Pancreas (tissue), 10 donors: ENCODE results near the gene MYO9B. TPM values are rescaled to one million over a fixed set of nuclear protein-coding genes. Genes with fewer than 3 reads are reported as not detected.
"Not testable (repeated sequence)": the region's sequence is repeated elsewhere in the genome, so short reads cannot be mapped to it uniquely, and the experiment has no call there.

Experiments used
- ATAC-seq, 4 donors: fragments of 200-7000 bp; cut with Tn5 transposase; one replicate each; pipeline versions ENCODE4 v1.8.0 to v1.9.1; 2020; ENCODE audit warnings: mild to moderate bottlenecking in 4 of 4, moderate library complexity in 4 of 4
- DNase-seq, 6 donors: peaks; one replicate each; pipeline ENCODE4 v3.0.0-alpha.2; 2020
- FAIRE-seq: peaks from 2 replicates; lab custom pipeline; 2012; peaks lifted over from hg19 to GRCh38; lab: Jason Lieb, UNC
- H3K27ac ChIP-seq, 4 donors: fragments of 200-600 bp; sonication (generic); 1 replicate in 3 of 4; 2 replicates in 1 of 4; pipeline versions ENCODE4 v1.5.0 to v1.8.0; 2020
- H3K27me3 ChIP-seq, 4 donors: fragments of 200-600 bp; one replicate each; pipeline ENCODE4 v1.8.0; 2021
- H3K36me3 ChIP-seq, 3 donors: fragments of 200-600 bp; sonication (generic) in 1 of 3; one replicate each; pipeline versions ENCODE4 v1.5.0 to v1.8.0; 2020 to 2021
- H3K4me1 ChIP-seq, 3 donors: fragments of 200-600 bp; one replicate each; pipeline ENCODE4 v1.8.0; 2021
- H3K4me3 ChIP-seq, 4 donors: fragments of 200-600 bp; sonication (generic) in 2 of 4; one replicate each; pipeline versions ENCODE4 v1.5.0 to v1.8.0; 2020 to 2021
- H3K9me3 ChIP-seq, 4 donors: fragments of 200-600 bp; one replicate each; pipeline ENCODE4 v1.8.0; 2021
- WGBS, 2 donors: extraction: QIAGEN DNeasy Blood & Tissue Kit; methylation state at CpG; one replicate each; pipeline ENCODE4 v1.1.7; 2013; 5-methylcytosine and 5-hydroxymethylcytosine counted together
- intact Hi-C, 3 donors: fragments of 100-400 bp; cut with DNase I; formaldehyde crosslinking; loops; one replicate each; pipeline versions ENCODE4 v1.11.1 to v1.14.2; 2022
- polyA plus RNA-seq, 2 donors: library from polyadenylated mRNA; stranded (reverse); fragments of 200-250 nt; gene quantifications; one replicate each; pipeline ENCODE4 v1.2.3, GENCODE V29; 2013
- total RNA-seq, 6 donors: library from RNA; stranded (reverse); fragmentation: NEBNext Ultra II Directional in 4 of 6; extraction: Animal tissue kit (Norgen Biotek cat#: 25700) in 4 of 6; gene quantifications; one replicate each; pipeline versions ENCODE4 v1.2.1 to v1.2.4, GENCODE V29; 2021 to 2023
- TF ChIP-seq, protein P1 (sequence below), 4 donors: fragments of 200-600 bp; sonication (generic) in 3 of 4; IDR thresholded peaks; one replicate each; pipeline versions ENCODE4 v1.5.0 to v1.8.0; 2021; ENCODE audit warnings: antibody characterized with exemption in 4 of 4
- donor health status: healthy with polysubstance abuse.
- donor health status: DM: no; HTN: no; CAD: no; lungs with moderate emphysema.
- donor health status: DM: no; HTN: no; CAD: no.
- donor health status: control.
- donor health status: control.
- donor health status: Bipolar disorder and iron deficiency.
- donor health status: DM: yes; HTN: yes; CAD: no.
- donor health status: DM: no; HTN: no; CAD: no.
- donor health status: DM: no; HTN: no; CAD: no.
- donor health status: DM: yes; HTN: yes; CAD: no.

MYO9B gene
- total and polyA plus RNA-seq, 8 donors: 16.6 to 53.4 (median 23.4) TPM

DNA sequence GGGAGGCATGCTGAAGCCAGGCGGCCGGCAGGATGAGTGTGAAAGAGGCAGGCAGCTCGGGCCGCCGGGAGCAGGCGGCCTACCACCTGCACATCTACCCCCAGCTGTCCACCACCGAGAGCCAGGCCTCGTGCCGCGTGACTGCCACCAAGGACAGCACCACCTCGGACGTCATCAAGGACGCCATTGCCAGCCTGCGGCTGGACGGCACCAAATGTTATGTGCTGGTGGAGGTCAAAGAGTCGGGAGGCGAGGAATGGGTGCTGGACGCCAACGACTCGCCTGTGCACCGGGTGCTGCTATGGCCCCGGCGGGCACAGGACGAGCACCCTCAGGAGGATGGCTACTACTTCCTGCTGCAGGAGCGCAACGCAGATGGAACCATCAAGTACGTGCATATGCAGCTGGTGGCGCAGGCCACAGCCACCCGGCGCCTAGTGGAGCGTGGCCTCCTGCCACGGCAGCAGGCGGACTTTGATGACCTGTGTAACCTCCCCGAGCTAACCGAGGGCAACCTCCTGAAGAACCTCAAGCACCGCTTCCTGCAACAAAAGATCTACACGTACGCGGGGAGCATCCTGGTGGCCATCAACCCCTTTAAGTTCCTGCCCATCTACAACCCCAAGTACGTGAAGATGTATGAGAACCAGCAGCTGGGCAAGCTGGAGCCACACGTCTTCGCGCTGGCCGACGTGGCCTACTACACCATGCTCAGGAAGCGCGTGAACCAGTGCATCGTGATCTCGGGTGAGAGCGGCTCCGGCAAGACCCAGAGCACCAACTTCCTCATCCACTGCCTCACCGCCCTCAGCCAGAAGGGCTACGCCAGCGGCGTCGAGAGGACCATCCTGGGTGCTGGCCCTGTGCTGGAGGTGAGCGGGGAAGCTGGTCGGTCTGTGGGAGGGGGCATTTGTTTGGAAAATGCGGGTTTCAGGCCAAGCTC lies 26.4 kb downstream of the MYO9B start:
- no peaks in the 10 kb centered on the region for H3K9me3 ChIP-seq
- peaks cover 0 to 2% (median 0%) of the 10 kb centered on the region in 3 donors for H3K4me1 ChIP-seq
- intact Hi-C loops: no loop called here
- TF ChIP-seq, protein P1, sequence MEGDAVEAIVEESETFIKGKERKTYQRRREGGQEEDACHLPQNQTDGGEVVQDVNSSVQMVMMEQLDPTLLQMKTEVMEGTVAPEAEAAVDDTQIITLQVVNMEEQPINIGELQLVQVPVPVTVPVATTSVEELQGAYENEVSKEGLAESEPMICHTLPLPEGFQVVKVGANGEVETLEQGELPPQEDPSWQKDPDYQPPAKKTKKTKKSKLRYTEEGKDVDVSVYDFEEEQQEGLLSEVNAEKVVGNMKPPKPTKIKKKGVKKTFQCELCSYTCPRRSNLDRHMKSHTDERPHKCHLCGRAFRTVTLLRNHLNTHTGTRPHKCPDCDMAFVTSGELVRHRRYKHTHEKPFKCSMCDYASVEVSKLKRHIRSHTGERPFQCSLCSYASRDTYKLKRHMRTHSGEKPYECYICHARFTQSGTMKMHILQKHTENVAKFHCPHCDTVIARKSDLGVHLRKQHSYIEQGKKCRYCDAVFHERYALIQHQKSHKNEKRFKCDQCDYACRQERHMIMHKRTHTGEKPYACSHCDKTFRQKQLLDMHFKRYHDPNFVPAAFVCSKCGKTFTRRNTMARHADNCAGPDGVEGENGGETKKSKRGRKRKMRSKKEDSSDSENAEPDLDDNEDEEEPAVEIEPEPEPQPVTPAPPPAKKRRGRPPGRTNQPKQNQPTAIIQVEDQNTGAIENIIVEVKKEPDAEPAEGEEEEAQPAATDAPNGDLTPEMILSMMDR (IDR thresholded peaks at IDR 0.05): no peak
- DNase-seq: no peak
- no peaks in the 10 kb centered on the region for H3K27me3 ChIP-seq
- FAIRE-seq: no peak
- H3K4me3 ChIP-seq: no peak overlapping the region
- no peak overlapping the region for H3K27ac ChIP-seq
- peaks cover 0 to 19% (median 0%) of the 10 kb centered on the region in 3 donors for H3K36me3 ChIP-seq
- no peak for ATAC-seq
- 97 to 98% methylated on average over 59 of the region's 59 CpGs for whole genome bisulfite sequencing, 2 donors

DNA sequence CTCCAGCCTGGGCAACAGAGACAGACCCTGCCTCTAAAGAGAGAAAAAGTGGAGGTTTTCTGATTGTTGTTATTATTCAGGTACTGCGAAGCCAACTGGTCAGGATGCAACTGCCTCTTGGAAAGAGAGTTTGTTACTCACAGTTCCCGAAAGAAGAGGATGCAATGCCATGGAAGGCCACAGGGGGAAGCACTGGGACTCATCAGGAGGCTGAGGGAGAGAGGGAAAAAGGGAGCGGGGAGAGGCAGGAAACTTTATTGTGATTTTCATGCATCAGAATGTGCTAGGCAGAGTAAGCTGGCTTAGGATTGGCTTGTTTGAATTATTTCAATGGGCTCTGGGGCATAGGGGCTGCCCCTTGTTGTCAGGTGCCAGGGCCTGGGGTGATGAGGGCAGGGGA lies 27.6 kb downstream of the MYO9B start:
- ATAC-seq: no peak
- Histone ChIP-seq H3K4me1 (peaks cover 0 to under 1% (median 0%) of the 10 kb centered on the region in 3 donors), H3K27ac (no peak overlapping the region), H3K4me3 (no peak overlapping the region), H3K9me3 (no peaks in the 10 kb centered on the region), H3K36me3 (peaks cover 0 to 19% (median 0%) of the 10 kb centered on the region in 3 donors), H3K27me3 (no peaks in the 10 kb centered on the region)
- DNase-seq: no peak
- intact Hi-C loops: no loop called here
- TF ChIP-seq, protein P1 (IDR thresholded peaks at IDR 0.05): peak in 2 of 4 donors; percentile 12 to 19
- no peak for FAIRE-seq
- 66 to 78% methylated on average over 3 of the region's 3 CpGs for WGBS, 2 donors

DNA sequence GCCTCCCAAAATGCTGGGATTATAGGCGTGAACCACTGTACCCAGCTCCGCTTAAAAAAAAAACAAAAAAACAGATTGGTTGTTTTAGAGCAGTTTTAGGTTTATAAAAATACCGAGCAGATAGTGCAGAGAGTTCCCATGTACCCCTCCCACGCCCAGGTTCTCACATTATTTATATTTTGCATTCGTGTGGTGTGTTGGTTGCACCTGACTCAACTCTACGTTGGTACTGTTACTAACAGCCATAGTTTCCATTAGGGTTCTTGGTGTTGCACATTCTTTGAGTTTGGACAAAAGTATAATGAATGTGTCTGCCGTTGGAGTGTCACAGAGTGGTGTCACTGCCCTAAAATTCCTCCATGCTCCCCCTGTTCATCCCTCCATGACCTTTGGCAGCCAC lies 29.1 kb downstream of the MYO9B start:
- no peak overlapping the region for H3K4me3 ChIP-seq
- intact Hi-C loops: no loop called here
- peaks cover 0 to 19% (median 0%) of the 10 kb centered on the region in 3 donors for H3K36me3 ChIP-seq
- H3K9me3 ChIP-seq: no peaks in the 10 kb centered on the region
- TF ChIP-seq, protein P1 (IDR thresholded peaks at IDR 0.05): no peak
- H3K4me1 ChIP-seq: peaks cover 0 to 3% (median 0%) of the 10 kb centered on the region in 3 donors
- 90% methylated on average over 7 of the region's 7 CpGs for WGBS, 2 donors
- FAIRE-seq: no peak
- ATAC-seq: no peak
- DNase-seq: no peak
- H3K27ac ChIP-seq: no peak overlapping the region
- H3K27me3 ChIP-seq: no peaks in the 10 kb centered on the region

DNA sequence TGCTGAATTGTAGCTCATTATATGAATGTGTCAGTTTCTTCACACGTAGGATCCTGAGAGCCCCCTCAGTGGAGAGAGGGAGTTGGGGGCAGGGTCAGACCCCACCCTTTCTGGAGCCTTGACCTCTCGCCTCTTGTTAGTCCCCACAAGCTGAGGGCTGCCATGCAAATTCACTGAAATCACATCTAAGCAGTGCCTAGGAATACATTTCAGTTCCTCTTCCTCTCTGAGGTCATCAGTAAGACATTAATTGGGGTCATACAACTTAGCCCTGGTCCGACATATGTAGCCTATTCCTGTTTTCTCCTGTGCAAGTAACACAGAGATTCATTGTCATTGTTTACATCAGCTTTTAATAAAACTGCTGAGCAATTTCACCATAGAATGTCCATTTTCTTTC lies 30.0 kb downstream of the MYO9B start:
- no peak for FAIRE-seq

DNA sequence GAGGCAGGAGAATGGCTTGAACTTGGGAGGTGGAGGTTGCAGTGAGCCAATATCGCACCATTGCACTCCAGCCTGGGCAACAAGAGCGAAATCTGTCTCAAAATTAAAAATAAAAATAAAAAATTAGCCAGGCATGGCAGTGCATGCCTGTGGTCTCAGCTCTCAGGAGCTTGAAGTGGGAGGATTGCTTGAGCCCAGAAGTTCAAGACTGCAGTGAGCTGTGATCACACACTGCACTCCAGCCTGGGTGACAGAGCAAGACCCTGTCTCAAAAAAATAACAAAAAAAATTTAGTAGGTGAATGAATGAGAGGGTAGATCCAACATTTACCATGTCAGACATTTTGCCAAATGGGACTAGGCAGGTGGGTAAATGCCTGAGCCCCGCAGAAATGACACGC lies 31.4 kb downstream of the MYO9B start:
- FAIRE-seq, H3K9me3 ChIP-seq, intact Hi-C loops, H3K27me3 ChIP-seq, ATAC-seq, H3K4me1 ChIP-seq, H3K4me3 ChIP-seq, DNase-seq: not testable (repeated sequence)
- 98 to 99% methylated on average over 4 of the region's 4 CpGs for WGBS, 2 donors
- Histone ChIP-seq H3K36me3 (peaks cover 0 to 16% (median 0%) of the 10 kb centered on the region in 3 donors), H3K27ac (peak overlapping the region in 2 of 4 donors; percentile 57 to 63)

More for the DNA sequence above, 30.0 kb downstream of the MYO9B start:
- intact Hi-C loops: no loop called here
- no peak overlapping the region for H3K27ac ChIP-seq
- H3K9me3 ChIP-seq: no peaks in the 10 kb centered on the region
- H3K4me1 ChIP-seq: peaks cover 0 to 3% (median 0%) of the 10 kb centered on the region in 3 donors
- no peak for DNase-seq
- TF ChIP-seq, protein P1 (IDR thresholded peaks at IDR 0.05): no peak
- WGBS, 2 donors: 88 to 91% methylated on average over 3 of the region's 3 CpGs
- no peaks in the 10 kb centered on the region for H3K27me3 ChIP-seq
- ATAC-seq: no peak
- H3K4me3 ChIP-seq: no peak overlapping the region
- peaks cover 0 to 19% (median 0%) of the 10 kb centered on the region in 3 donors for H3K36me3 ChIP-seq
